Stimulated activated CD8-positive, alpha-beta memory T cell treated with anti-CD3 and anti-CD28 coated beads, Interleukin-4, amount 100 ng/mL, for 4 hours (primary cell): ENCODE measurements around the gene COL5A2.

ENCODE experiments used
- DNase-seq, 2 donors: peaks; one replicate each; pipeline ENCODE4 v3.0.0-alpha.2; 2020; ENCODE audit warnings: low read depth in 2 of 2, low spot score in 1 of 2

The COL5A2 gene

GRCh38 chr2:189147989-189148388, 31.6 kb downstream of the COL5A2 start:
- DNase-seq = no peak

GRCh38 chr2:189147361-189147760, 32.2 kb downstream of the COL5A2 start:
- DNase-seq = no peak

GRCh38 chr2:189146553-189146952, 33.0 kb downstream of the COL5A2 start:
- DNase-seq = no peak

GRCh38 chr2:189144700-189145211, 34.8 kb downstream of the COL5A2 start:
- no peak for DNase-seq

GRCh38 chr2:189143925-189144324, 35.6 kb downstream of the COL5A2 start:
- no peak for DNase-seq

- DNase-seq = no peak
Observed at GRCh38 chr2:189142893-189143759, 36.4 kb downstream of the COL5A2 start.

GRCh38 chr2:189138800-189139199, 40.8 kb downstream of the COL5A2 start:
- no peak for DNase-seq

- no peak for DNase-seq
Observed at GRCh38 chr2:189137519-189137918, 42.0 kb downstream of the COL5A2 start.

GRCh38 chr2:189134485-189134884, 45.1 kb downstream of the COL5A2 start:
- DNase-seq = no peak

GRCh38 chr2:189131991-189132390, 47.6 kb downstream of the COL5A2 start:
- DNase-seq = no peak

- DNase-seq = no peak
Observed at GRCh38 chr2:189129971-189130370, 49.6 kb downstream of the COL5A2 start.

- no peak for DNase-seq
Observed at GRCh38 chr2:189128970-189129369, 50.6 kb downstream of the COL5A2 start.

- DNase-seq = no peak
Observed at GRCh38 chr2:189127756-189128155, 51.8 kb downstream of the COL5A2 start.

GRCh38 chr2:189125195-189125594, 54.4 kb downstream of the COL5A2 start:
- no peak for DNase-seq

GRCh38 chr2:189124175-189124574, 55.4 kb downstream of the COL5A2 start:
- DNase-seq = no peak

- no peak for DNase-seq
Observed at GRCh38 chr2:189118386-189118785, 61.2 kb downstream of the COL5A2 start.

GRCh38 chr2:189116979-189117378, 62.6 kb downstream of the COL5A2 start:
- DNase-seq = no peak

GRCh38 chr2:189116087-189116486, 63.5 kb downstream of the COL5A2 start:
- DNase-seq = no peak

- no peak for DNase-seq
Observed at GRCh38 chr2:189115126-189115525, 64.4 kb downstream of the COL5A2 start.

- DNase-seq = no peak
Observed at GRCh38 chr2:189113963-189114362, 65.6 kb downstream of the COL5A2 start.

- DNase-seq = no peak
Observed at GRCh38 chr2:189111063-189111715, 68.4 kb downstream of the COL5A2 start.

- DNase-seq = no peak
Observed at GRCh38 chr2:189109921-189110397, 69.6 kb downstream of the COL5A2 start.
